ENCODE measurements around the gene ZNF532.

GRCh38 chr18:59002974-59003594 is 138.4 kb downstream of the ZNF532 start:
- TF ChIP-seq POLR2AphosphoS5 (IDR thresholded peaks at IDR 0.05; ENCODE audit: insufficient read depth, low read depth, low read length) = no peak
- no peak for TF ChIP-seq CTCF (IDR thresholded peaks at IDR 0.05; ENCODE audit: extremely low read depth in 1 of 2, insufficient read depth in 1 of 2, low read depth in 1 of 2, low read length in 2 of 2)
- no peak for TF ChIP-seq POLR2A (IDR thresholded peaks at IDR 0.05; ENCODE audit: low read depth, low read length)
- TF ChIP-seq EZH2 (IDR thresholded peaks at IDR 0.05; ENCODE audit: borderline replicate concordance, low read depth, low read length, severe bottlenecking) = no peak
- no peak for TF ChIP-seq JUN (IDR thresholded peaks at IDR 0.05; ENCODE audit: borderline replicate concordance, insufficient read depth, insufficient read length, low read depth)
- no peak for TF ChIP-seq GATA2 (IDR thresholded peaks at IDR 0.05; ENCODE audit: insufficient read depth, insufficient read length, low read depth, low read length)
- no peak for TF ChIP-seq FOS (IDR thresholded peaks at IDR 0.05; ENCODE audit: borderline replicate concordance, insufficient read depth, low read length)
